ENCODE results near the gene CHRNE. TPM values are rescaled to one million over a fixed set of nuclear protein-coding genes. Genes with fewer than 3 reads are reported as not detected.

The CHRNE gene
- total RNA-seq, 5 donors from 2014 or later (not counting 1 experiment from before 2014, with no cell fraction given) = 0.73 to 3.5 (median 1.3) TPM

DNA sequence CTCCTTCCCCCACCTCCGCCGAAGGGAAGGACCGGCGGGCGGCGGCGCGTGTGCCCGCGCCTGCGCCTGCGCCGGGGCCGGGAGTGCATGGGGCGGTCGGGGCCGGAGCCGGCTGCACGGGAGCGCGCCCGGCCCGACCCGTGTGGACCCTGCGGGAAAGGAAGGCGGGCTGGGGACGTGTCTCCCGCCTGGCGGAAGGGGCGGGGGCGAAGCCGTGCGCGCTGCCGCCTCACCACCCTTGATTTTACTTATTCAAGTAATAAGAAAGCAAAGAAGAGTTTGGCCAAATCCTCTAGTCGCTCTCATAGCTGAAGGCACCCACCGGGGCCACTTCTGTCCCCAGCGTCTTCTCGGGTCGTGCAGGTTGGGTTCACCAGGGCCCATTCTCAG, 46.0 kb upstream of the CHRNE start:
- ChIA-PET POLR2A (interaction anchor here in 1 of 2 donors (0.7 to 1.1 kb wide), 2 partner anchors 46 to 49 kb away, joined by 3 to 4 read pairs; partner anchors contain the start of gene C17orf107), CTCF (interaction anchor here in 1 of 2 donors (1.0 kb wide), 1 partner anchor 9 kb away, joined by 3 read pairs; the partner anchor contains the start of genes RNF167 and SLC25A11)
- Mint-ChIP-seq H3K27me3 (no peaks in the 10 kb centered on the region), H3K9me3 (no peaks in the 10 kb centered on the region), H3K4me1 (peaks cover 43 to 51% (median 44%) of the 10 kb centered on the region in 3 donors), H3K4me3 (peak overlapping the region; percentile 97 to 100 (median 98)), H3K36me3 (peaks cover 26% of the 10 kb centered on the region), H3K27ac (peak overlapping the region; percentile 98)
- under 1% methylated on average over 35 of the region's 40 CpGs for WGBS (ENCODE audit: insufficient coverage)
- no peaks in the 10 kb centered on the region for H3K27me3 ChIP-seq (replicated peaks in 1 of 2; ENCODE audit: control insufficient read depth in 2 of 2, extremely low read depth in 1 of 2, insufficient read depth in 2 of 2, low read length in 1 of 2)
- H3K9me3 ChIP-seq = no peaks in the 10 kb centered on the region
- peaks cover 17 to 47% of the 10 kb centered on the region in 2 experiments for H3K4me1 ChIP-seq (ENCODE audit: control insufficient read depth in 1 of 2, extremely low read depth in 1 of 2, insufficient read depth in 2 of 2, low read length in 2 of 2)
- peak overlapping the region; percentile 76 to 100 for H3K4me3 ChIP-seq (ENCODE audit: control insufficient read depth in 1 of 2, extremely low read depth in 1 of 2, low read length in 1 of 2)
- peak overlapping the region; percentile 83 for H3K27ac ChIP-seq (ENCODE audit: low read length)
- H3K36me3 ChIP-seq (ENCODE audit: control insufficient read depth in 2 of 2, extremely low read depth in 1 of 2, insufficient read depth in 1 of 2, low read length in 1 of 2) = peaks cover 0 to 32% of the 10 kb centered on the region in 2 donors
- peak in 33 of 35 experiments; percentile 50 to 84 (median 64) for DNase-seq
- peak; percentile 46 to 56 (median 48) for ATAC-seq (replicated peaks in 1 of 4)

DNA sequence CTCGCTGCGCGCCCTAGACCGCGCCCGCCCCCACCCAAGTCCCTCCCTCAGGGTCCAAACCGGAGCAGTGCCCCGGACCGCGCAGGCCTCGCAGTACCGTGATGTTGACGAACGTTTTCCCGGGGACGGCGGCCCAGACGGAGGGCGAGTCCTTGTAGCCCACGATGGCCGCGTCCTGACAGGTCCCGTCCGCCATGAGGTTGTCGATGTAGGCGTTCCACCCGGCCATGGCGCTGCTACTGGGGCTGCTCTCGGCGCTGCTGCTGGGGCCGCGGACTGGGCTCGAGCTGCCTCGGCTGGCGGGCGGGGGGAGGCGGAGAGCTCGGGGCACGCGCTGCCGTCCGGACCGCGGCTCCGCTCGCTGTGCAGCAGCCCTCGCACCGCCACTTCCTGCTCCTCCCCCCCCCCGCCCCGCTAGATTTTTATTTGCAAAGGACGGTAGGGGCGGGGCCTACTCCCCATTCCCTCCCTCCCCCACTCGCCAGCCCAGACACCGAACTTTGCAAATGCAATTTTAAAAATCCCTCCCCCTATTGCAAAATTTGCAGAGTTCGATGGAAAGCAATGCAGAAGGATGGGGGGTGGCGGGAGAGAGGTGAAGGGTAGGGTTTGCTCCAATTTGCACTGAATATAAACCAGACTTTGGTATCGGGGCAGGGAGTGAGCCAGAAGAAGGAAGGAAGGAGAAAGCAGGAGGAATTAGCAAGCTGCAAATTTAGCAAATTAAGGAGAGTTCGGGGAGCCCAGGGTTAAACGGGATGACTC, 45.5 kb upstream of the CHRNE start, which contains the start of gene PFN1:
PFN1 (minus strand) TSS at position 365 of the 765 bp plus-strand sequence; CDS start at position 229, 136 bp downstream.
- Histone ChIP-seq H3K27me3 (replicated peaks in 1 of 2; ENCODE audit: control insufficient read depth in 2 of 2, extremely low read depth in 1 of 2, insufficient read depth in 2 of 2, low read length in 1 of 2) (no peaks in the 10 kb centered on the region), H3K4me3 (ENCODE audit: control insufficient read depth in 1 of 2, extremely low read depth in 1 of 2, low read length in 1 of 2) (peak within 1 kb of the TSS; percentile 87 to 100), H3K27ac (ENCODE audit: low read length) (peak within 1 kb of the TSS; percentile 97), H3K9me3 (no peaks in the 10 kb centered on the region), H3K4me1 (ENCODE audit: control insufficient read depth in 1 of 2, extremely low read depth in 1 of 2, insufficient read depth in 2 of 2, low read length in 2 of 2) (peaks cover 21 to 53% of the 10 kb centered on the region in 2 experiments), H3K36me3 (ENCODE audit: control insufficient read depth in 2 of 2, extremely low read depth in 1 of 2, insufficient read depth in 1 of 2, low read length in 1 of 2) (peaks cover 4 to 37% of the 10 kb centered on the region in 2 donors)
- Mint-ChIP-seq H3K4me3 (peak within 1 kb of the TSS; percentile 97 to 100 (median 98)), H3K27me3 (no peaks in the 10 kb centered on the region), H3K27ac (peak within 1 kb of the TSS; percentile 98), H3K9me3 (no peaks in the 10 kb centered on the region), H3K4me1 (peaks cover 47 to 57% (median 50%) of the 10 kb centered on the region in 3 donors), H3K36me3 (peaks cover 28% of the 10 kb centered on the region)
- CTCF ChIA-PET = interaction anchor here in 1 of 2 donors (1.0 kb wide), 1 partner anchor 9 kb away, joined by 3 read pairs; the partner anchor contains the start of genes RNF167 and SLC25A11
- under 1% methylated on average over 52 of the region's 59 CpGs for WGBS (ENCODE audit: insufficient coverage)
- DNase-seq = peak; percentile 80 to 95 (median 88)
- ATAC-seq (replicated peaks in 1 of 4) = peak; percentile 54 to 68 (median 60)
- POLR2A ChIA-PET = interaction anchor here in 1 of 2 donors (0.7 to 1.1 kb wide), 3 partner anchors 8 to 49 kb away, joined by 3 to 5 read pairs (median 4); partner anchors contain the start of genes C17orf107, RNF167 and SLC25A11

DNA sequence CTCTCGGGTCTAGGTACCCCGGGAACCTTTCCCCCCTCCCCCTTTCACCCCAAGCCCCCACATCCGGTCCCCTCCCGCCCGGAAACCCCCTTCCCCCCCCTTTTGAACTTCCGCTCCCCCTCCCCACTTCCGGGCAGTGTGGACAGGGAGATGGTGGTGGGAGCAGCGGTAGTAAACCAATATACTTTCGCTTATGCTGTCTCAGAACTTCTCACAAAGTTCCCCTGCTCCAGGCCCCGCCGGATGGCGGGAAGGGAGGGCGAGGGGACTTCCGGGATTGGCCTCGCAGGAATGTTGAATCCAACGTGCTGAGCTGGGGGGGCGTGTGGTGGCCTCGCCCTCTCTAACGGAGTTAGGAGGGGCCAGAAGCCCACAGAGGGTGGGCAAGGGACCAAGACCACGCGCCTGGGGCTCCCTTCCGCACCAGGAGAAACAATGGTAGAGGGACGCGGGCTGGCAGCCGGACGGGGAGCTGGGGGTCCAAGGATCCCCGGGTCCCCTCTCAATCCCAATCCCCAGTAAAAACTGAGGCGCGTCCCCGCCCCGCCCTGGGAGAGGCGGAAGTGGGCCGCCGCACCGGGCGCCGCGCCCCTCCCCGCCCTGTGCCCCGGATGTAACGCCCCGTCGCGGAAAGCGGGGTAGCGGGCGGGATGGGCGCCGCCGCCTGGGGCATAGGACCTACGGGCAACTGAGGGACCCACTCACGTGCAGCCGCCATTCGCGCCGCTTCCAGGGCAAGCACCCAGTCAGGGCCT, 44.7 kb upstream of the CHRNE start:
- CTCF ChIA-PET = interaction anchor here in 1 of 2 donors (1.3 kb wide), 1 partner anchor 20 kb away, joined by 3 read pairs; the partner anchor contains the start of gene SPAG7
- Histone ChIP-seq H3K27ac (ENCODE audit: low read length) (peak overlapping the region; percentile 97), H3K27me3 (replicated peaks in 1 of 2; ENCODE audit: control insufficient read depth in 2 of 2, extremely low read depth in 1 of 2, insufficient read depth in 2 of 2, low read length in 1 of 2) (no peaks in the 10 kb centered on the region), H3K4me3 (ENCODE audit: control insufficient read depth in 1 of 2, extremely low read depth in 1 of 2, low read length in 1 of 2) (peak overlapping the region; percentile 87 to 100), H3K4me1 (ENCODE audit: control insufficient read depth in 1 of 2, extremely low read depth in 1 of 2, insufficient read depth in 2 of 2, low read length in 2 of 2) (peaks cover 29 to 60% of the 10 kb centered on the region in 2 experiments), H3K36me3 (ENCODE audit: control insufficient read depth in 2 of 2, extremely low read depth in 1 of 2, insufficient read depth in 1 of 2, low read length in 1 of 2) (peaks cover 8 to 45% of the 10 kb centered on the region in 2 donors), H3K9me3 (no peaks in the 10 kb centered on the region)
- Mint-ChIP-seq H3K36me3 (peaks cover 36% of the 10 kb centered on the region), H3K27me3 (no peaks in the 10 kb centered on the region), H3K4me3 (peak overlapping the region; percentile 97 to 100 (median 98)), H3K4me1 (peaks cover 55 to 65% (median 58%) of the 10 kb centered on the region in 3 donors), H3K9me3 (no peaks in the 10 kb centered on the region), H3K27ac (peak overlapping the region; percentile 94 to 97)
- peak; percentile 39 to 41 (median 40) for ATAC-seq (replicated peaks in 1 of 4)
- peak; percentile 26 to 80 (median 56) for DNase-seq
- POLR2A ChIA-PET = interaction anchor here in 1 of 2 donors (0.7 kb wide), 1 partner anchor 8 kb away, joined by 5 read pairs; the partner anchor contains the start of genes RNF167 and SLC25A11
- under 1% methylated on average over 48 of the region's 56 CpGs for WGBS (ENCODE audit: insufficient coverage)

DNA sequence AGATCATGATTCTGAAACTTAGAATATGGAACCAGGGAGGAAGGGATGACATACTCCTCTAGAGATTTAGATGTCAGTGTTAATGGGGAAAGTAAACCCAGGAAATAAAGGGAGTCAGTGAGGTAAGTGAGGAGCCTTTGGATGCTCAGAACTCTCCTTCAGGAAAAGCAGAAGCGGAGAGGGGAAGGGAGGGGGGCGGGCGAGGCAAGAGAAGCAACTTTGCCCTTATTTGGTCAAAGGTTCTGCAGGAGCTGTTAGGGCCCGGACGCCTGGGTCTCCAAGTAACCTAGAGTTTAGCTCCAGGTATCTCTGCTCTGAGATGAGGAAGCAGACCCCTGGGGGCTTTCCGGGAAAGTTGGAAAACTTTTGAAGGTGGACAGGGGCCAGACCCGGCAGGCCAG, 44.1 kb upstream of the CHRNE start:
- Histone ChIP-seq H3K36me3 (ENCODE audit: control insufficient read depth in 2 of 2, extremely low read depth in 1 of 2, insufficient read depth in 1 of 2, low read length in 1 of 2) (peaks cover 8 to 51% of the 10 kb centered on the region in 2 donors), H3K27ac (ENCODE audit: low read length) (peak overlapping the region; percentile 97), H3K4me1 (ENCODE audit: control insufficient read depth in 1 of 2, extremely low read depth in 1 of 2, insufficient read depth in 2 of 2, low read length in 2 of 2) (peaks cover 35 to 66% of the 10 kb centered on the region in 2 experiments), H3K9me3 (no peaks in the 10 kb centered on the region), H3K27me3 (replicated peaks in 1 of 2; ENCODE audit: control insufficient read depth in 2 of 2, extremely low read depth in 1 of 2, insufficient read depth in 2 of 2, low read length in 1 of 2) (no peaks in the 10 kb centered on the region), H3K4me3 (ENCODE audit: control insufficient read depth in 1 of 2, extremely low read depth in 1 of 2, low read length in 1 of 2) (peak overlapping the region; percentile 85 to 100)
- peak overlapping the region; percentile 75 to 97 for H3K27ac Mint-ChIP-seq
- 0% methylated on average over 5 of the region's 7 CpGs for WGBS (ENCODE audit: insufficient coverage)
- H3K36me3 Mint-ChIP-seq = peaks cover 42% of the 10 kb centered on the region
- peaks cover 61 to 70% (median 63%) of the 10 kb centered on the region in 3 donors for H3K4me1 Mint-ChIP-seq
- H3K4me3 Mint-ChIP-seq = peak overlapping the region; percentile 97 to 100 (median 98)
- DNase-seq (no peak), ATAC-seq (replicated peaks in 1 of 4) (no peak)
- H3K9me3 Mint-ChIP-seq = no peaks in the 10 kb centered on the region
- H3K27me3 Mint-ChIP-seq = no peaks in the 10 kb centered on the region
- CTCF ChIA-PET = interaction anchor here in 1 of 2 donors (1.3 kb wide), 1 partner anchor 20 kb away, joined by 3 read pairs; the partner anchor contains the start of gene SPAG7
- POLR2A ChIA-PET = no interaction called here

DNA sequence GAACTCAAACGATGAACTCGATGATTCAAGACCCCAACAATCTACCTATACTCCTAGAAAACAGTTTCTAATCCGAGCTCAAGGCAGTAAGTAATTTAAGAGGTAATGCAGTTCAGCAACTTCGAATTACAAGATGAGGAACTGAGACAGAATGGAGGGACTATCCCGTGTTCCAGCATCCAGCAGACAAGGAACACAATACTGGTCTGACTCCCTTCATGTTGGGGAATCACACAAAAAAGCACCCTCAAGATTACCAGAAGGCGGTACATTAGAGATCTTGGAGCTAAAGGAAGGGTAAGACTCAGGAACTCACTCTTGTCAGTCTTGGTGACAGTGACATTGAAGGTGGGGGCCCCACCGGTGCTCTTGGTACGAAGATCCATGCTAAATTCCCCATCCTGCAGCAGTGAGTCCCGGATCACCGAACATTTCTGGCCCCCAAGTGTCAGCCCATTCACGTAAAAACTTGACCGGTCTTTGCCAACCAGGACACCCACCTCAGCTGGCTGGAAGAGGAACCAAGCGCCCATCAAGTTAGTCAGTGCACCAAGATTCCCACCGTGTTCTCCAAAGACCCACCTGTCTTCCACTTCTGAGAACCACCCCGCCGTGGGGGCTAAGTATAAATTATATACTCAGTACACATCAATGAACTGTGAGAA, 43.5 kb upstream of the CHRNE start:
- Mint-ChIP-seq H3K36me3 (peaks cover 46% of the 10 kb centered on the region), H3K27me3 (no peaks in the 10 kb centered on the region), H3K9me3 (no peaks in the 10 kb centered on the region), H3K4me3 (peak overlapping the region; percentile 97 to 100 (median 98)), H3K4me1 (peaks cover 66 to 76% (median 69%) of the 10 kb centered on the region in 3 donors), H3K27ac (peak overlapping the region; percentile 75 to 97)
- Histone ChIP-seq H3K27me3 (replicated peaks in 1 of 2; ENCODE audit: control insufficient read depth in 2 of 2, extremely low read depth in 1 of 2, insufficient read depth in 2 of 2, low read length in 1 of 2) (no peaks in the 10 kb centered on the region), H3K36me3 (ENCODE audit: control insufficient read depth in 2 of 2, extremely low read depth in 1 of 2, insufficient read depth in 1 of 2, low read length in 1 of 2) (peaks cover 8 to 51% of the 10 kb centered on the region in 2 donors), H3K27ac (ENCODE audit: low read length) (peak overlapping the region; percentile 97), H3K4me1 (ENCODE audit: control insufficient read depth in 1 of 2, extremely low read depth in 1 of 2, insufficient read depth in 2 of 2, low read length in 2 of 2) (peaks cover 38 to 72% of the 10 kb centered on the region in 2 experiments), H3K9me3 (no peaks in the 10 kb centered on the region), H3K4me3 (ENCODE audit: control insufficient read depth in 1 of 2, extremely low read depth in 1 of 2, low read length in 1 of 2) (peak overlapping the region; percentile 85 to 100)
- POLR2A ChIA-PET = interaction anchor here in 1 of 2 donors (1.4 kb wide), 1 partner anchor 21 kb away, joined by 5 read pairs; the partner anchor contains the start of gene SPAG7
- DNase-seq = no peak
- no peak for ATAC-seq (replicated peaks in 1 of 4)
- WGBS (ENCODE audit: insufficient coverage) = 2% methylated on average over 6 of the region's 16 CpGs
- CTCF ChIA-PET = interaction anchor here in 1 of 2 donors (1.3 kb wide), 1 partner anchor 21 kb away, joined by 3 read pairs; the partner anchor contains the start of gene SPAG7

Measured in T-cell (primary cell).